ENCODE results near the gene ADAMTS12. TPM values are rescaled to one million over a fixed set of nuclear protein-coding genes. Genes with fewer than 3 reads are reported as not detected.

Gene ADAMTS12
- total RNA-seq, 1 experiment from 2014 or later = 2.7 TPM

DNA sequence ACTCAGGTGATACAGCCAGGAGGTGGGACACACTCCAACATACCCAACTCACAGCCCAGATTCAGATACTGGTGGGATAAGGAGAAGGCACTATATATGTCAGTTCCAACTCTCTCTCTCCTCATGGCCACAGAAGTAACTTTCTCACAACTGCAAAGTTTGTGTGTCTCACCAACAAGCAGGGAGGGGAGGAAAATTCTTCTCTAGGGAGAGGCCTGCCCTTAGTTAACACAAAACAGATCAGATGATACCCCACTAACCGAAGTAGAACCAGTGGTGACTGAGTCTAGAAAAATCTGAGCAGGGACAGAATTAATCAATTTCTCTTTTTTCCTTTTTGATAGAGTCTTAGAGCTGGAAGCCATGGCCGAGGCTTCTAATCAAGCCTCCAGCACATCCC, 133.1 kb downstream of the ADAMTS12 start:
- H3K36me3 ChIP-seq (replicated peaks; ENCODE audit: control insufficient read depth, insufficient read depth, low read length) = no peaks in the 10 kb centered on the region
- no peak for DNase-seq
- H3K27me3 ChIP-seq (ENCODE audit: control insufficient read depth, insufficient read depth, low read length) = no peaks in the 10 kb centered on the region
- H3K4me3 ChIP-seq (ENCODE audit: insufficient read depth, low read depth, low read length) = no peak overlapping the region

DNA sequence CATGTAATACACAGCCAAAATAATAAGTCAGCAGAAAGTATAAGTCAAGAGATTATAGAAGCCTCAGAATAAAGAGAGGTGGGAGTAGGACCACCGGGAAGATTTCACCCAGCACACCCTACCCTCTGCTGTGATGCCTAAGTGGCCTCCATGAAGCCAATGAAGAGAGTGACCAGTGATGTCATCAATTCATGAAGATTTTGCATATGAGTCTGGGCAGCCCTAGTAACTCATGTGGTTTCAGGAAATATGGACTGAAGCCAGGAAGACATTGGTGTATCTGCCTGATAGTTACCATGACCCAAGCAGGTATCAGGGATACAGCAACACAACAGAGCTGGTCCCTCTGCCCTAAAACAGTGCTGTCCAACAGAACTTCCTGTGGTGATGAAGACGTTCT, 135.3 kb downstream of the ADAMTS12 start:
- no peaks in the 10 kb centered on the region for H3K36me3 ChIP-seq (replicated peaks; ENCODE audit: control insufficient read depth, insufficient read depth, low read length)
- H3K4me3 ChIP-seq (ENCODE audit: insufficient read depth, low read depth, low read length) = no peak overlapping the region
- DNase-seq = no peak
- H3K27me3 ChIP-seq (ENCODE audit: control insufficient read depth, insufficient read depth, low read length) = no peaks in the 10 kb centered on the region

DNA sequence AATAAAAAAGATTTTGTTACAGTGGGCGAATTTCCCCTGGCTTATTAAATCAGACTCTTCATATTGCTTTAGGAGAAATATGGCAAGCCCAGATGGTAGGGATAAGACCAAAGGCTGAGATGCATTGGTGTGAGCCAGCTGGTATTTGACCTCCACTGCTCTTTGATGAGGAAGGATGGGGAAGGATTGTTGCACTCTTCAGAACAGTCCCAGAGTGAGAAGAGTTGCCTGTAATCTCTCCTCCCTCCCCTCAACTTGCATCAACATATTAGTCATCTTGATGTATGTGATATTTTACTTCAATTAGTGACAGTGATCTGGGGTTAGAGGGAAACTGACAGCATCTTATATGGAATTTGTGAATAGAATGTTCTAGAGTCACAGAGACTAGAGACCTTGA, 136.6 kb downstream of the ADAMTS12 start:
- no peak overlapping the region for H3K4me3 ChIP-seq (ENCODE audit: insufficient read depth, low read depth, low read length)
- H3K36me3 ChIP-seq (replicated peaks; ENCODE audit: control insufficient read depth, insufficient read depth, low read length) = no peaks in the 10 kb centered on the region
- DNase-seq = no peak
- no peaks in the 10 kb centered on the region for H3K27me3 ChIP-seq (ENCODE audit: control insufficient read depth, insufficient read depth, low read length)

DNA sequence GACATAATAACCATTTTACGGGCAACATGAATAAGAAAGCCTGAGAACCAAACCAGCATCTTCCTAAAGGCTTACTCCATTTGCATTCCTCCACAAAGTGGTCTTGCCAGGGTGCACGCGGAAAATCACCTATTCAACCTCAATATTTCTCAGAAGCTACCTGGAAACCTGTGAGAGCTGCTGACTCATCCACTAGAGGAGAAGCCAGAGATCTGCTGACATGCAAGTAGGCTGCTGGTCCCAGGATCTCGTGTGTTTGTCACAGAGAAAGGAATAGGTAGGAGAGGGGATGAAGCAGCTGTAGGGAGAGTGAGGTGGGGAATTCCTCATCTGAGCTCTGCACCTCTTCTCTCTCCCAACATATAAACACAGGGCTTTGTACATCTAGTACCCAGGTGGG, 138.1 kb downstream of the ADAMTS12 start:
- Histone ChIP-seq H3K27me3 (ENCODE audit: control insufficient read depth, insufficient read depth, low read length) (no peaks in the 10 kb centered on the region), H3K4me3 (ENCODE audit: insufficient read depth, low read depth, low read length) (no peak overlapping the region), H3K36me3 (replicated peaks; ENCODE audit: control insufficient read depth, insufficient read depth, low read length) (no peaks in the 10 kb centered on the region)
- no peak for DNase-seq

DNA sequence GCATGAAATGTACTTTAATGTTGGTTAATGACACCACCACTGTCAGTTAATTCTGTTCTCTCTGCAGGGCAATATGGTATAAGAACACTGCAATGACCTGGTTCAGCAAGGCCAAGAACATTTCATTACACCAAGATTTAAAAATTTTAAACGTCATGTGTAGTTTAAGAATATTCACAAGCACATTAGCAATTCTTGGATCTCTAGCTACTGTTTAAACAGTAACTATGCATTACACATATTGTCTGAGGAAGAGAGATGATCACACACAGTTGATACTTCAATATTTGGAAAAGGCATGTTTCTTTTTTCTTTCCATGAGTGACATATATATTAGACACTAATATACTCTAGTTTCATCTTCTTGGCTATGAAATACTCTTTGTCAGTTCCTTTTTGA, 143.0 kb downstream of the ADAMTS12 start:
- DNase-seq = no peak
- H3K27me3 ChIP-seq (ENCODE audit: control insufficient read depth, insufficient read depth, low read length) = no peaks in the 10 kb centered on the region
- H3K36me3 ChIP-seq (replicated peaks; ENCODE audit: control insufficient read depth, insufficient read depth, low read length) = no peaks in the 10 kb centered on the region
- no peak overlapping the region for H3K4me3 ChIP-seq (ENCODE audit: insufficient read depth, low read depth, low read length)

DNA sequence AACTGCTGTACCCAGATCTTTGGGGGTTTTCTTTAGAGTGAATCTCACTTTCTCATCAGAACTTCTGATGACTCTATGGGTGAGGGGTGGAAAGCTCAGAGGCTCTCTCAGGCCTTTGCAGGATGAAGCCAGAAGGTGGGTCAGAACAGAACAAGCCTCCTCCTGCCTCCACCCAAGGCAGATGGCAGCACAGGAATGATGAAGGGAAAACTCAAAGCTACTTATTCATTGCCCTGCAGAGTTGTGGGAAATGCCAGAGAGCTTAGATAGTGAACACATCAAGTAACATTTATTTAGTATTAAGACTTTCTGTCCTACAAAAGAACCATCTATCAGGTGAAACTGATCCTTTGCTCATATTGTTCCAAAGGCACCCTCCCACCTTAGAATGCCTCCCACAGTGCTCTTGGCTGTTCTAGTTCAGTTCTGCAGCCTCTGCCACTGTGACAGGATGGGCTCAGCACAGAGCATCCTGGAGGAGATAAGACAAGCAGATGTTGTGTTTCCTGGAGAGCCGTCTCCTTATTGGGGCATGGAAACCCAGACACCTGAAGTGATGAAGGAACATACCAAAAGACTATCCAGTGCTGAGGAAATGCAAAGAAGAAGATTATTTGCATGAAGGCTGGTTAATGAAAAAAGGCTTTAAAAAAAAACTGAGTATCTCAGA, 146.6 kb downstream of the ADAMTS12 start:
- H3K4me3 ChIP-seq (ENCODE audit: insufficient read depth, low read depth, low read length) = no peak overlapping the region
- H3K27me3 ChIP-seq (ENCODE audit: control insufficient read depth, insufficient read depth, low read length) = no peaks in the 10 kb centered on the region
- no peaks in the 10 kb centered on the region for H3K36me3 ChIP-seq (replicated peaks; ENCODE audit: control insufficient read depth, insufficient read depth, low read length)
- no peak for DNase-seq

DNA sequence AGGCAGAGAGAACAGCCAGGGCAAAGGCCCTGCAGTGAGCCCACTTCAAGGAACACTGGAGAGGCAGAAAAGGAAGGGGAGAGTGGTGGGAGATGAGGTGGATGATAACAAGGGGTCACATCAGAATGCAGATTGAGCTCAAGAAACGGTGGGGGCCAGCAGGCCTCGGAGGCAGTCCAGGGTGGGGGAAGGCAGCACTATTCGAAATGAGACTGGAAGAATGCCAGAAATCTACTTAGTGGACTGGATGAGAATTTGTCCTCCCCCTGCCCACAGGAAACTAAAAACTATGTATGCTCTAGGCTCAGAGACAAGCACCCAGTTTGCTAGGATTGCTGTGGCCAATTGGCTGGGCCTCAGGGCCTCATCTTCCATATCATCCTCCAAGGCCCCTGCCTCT, 148.7 kb downstream of the ADAMTS12 start:
- Histone ChIP-seq H3K36me3 (replicated peaks; ENCODE audit: control insufficient read depth, insufficient read depth, low read length) (no peaks in the 10 kb centered on the region), H3K4me3 (ENCODE audit: insufficient read depth, low read depth, low read length) (no peak overlapping the region), H3K27me3 (ENCODE audit: control insufficient read depth, insufficient read depth, low read length) (no peaks in the 10 kb centered on the region)
- DNase-seq = no peak

DNA sequence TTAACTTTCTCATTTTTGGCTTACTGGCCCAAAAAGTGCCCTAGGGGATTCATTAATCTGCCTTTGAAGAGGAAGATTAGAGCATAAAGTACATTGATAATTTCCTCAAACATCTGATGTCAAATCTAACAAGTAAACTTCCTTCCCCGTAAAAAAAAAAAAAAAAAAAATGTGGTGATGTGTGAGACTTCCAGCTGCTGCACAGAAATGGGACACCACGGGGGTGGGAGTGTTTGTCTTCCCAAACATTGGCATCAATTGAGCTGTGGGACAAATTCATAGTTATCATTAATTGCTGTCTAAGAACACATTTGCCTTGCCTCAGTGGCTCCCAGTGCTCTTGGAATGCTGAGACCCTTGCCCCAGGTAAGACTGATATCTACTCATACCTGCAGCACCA, 149.6 kb downstream of the ADAMTS12 start:
- Histone ChIP-seq H3K27me3 (ENCODE audit: control insufficient read depth, insufficient read depth, low read length) (no peaks in the 10 kb centered on the region), H3K4me3 (ENCODE audit: insufficient read depth, low read depth, low read length) (no peak overlapping the region), H3K36me3 (replicated peaks; ENCODE audit: control insufficient read depth, insufficient read depth, low read length) (no peaks in the 10 kb centered on the region)
- no peak for DNase-seq

DNA sequence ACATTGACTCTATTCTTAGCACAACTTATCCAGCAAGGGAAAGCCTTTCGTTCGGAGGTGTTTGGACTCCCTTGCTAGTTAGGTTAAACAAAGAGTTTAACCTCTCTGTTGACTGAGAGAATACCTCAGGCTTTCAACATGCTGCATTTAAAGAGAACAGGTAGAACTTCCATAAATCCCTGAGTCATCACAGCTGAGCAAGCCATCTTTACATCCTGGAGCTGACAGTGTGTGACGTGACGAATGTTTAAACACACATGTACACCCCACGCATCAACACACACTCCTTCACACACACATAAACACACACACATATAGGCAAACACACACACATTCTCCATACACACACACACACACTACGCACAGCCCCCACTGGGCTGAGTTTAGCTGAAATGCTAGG, 152.8 kb downstream of the ADAMTS12 start:
- H3K36me3 ChIP-seq (replicated peaks; ENCODE audit: control insufficient read depth, insufficient read depth, low read length) = no peaks in the 10 kb centered on the region
- DNase-seq = no peak

DNA sequence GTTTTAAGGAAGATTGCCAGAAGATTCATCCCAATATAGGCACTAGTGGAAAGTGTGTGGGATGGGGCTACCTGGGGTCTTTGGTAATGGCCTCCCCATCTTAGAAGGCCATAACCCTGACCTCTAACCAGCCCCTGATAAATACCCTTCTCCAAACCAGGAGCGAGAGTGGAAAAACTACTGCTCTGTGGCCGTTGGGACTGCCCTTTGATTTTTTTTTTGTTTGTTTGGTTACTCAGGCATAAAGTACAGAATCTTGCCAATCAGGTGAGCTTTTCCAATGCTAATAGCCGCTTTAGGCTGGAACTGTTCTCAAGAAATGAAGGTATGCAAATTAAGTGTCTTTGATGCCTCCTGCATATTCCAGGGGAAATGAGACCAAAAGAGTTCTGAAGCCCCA, 153.7 kb downstream of the ADAMTS12 start:
- Histone ChIP-seq H3K4me3 (ENCODE audit: insufficient read depth, low read depth, low read length) (no peak overlapping the region), H3K36me3 (replicated peaks; ENCODE audit: control insufficient read depth, insufficient read depth, low read length) (no peaks in the 10 kb centered on the region), H3K27me3 (ENCODE audit: control insufficient read depth, insufficient read depth, low read length) (no peaks in the 10 kb centered on the region)
- no peak for DNase-seq

More for the DNA sequence above, 152.8 kb downstream of the ADAMTS12 start:
- Histone ChIP-seq H3K4me3 (ENCODE audit: insufficient read depth, low read depth, low read length) (no peak overlapping the region), H3K27me3 (ENCODE audit: control insufficient read depth, insufficient read depth, low read length) (no peaks in the 10 kb centered on the region)

DNA sequence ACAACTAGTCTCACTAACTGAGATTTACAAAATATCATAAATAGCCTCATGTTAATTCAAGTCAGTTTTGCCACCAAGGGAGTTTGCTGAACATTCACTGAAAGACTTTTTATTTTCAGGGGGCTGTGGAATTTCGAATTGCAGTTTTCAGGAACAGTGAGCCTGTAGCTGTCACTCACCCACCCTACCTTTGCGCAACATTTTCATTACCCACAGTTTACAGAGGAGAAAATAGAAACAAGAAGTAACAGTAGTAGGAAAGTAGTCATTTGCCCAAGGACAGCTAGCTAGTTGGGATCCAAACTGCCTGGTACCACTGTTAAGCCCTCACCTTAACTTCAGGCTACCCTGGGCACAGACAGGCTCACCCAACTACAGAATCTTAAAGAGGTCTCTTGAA, 154.1 kb downstream of the ADAMTS12 start:
- no peak for DNase-seq
- H3K4me3 ChIP-seq (ENCODE audit: insufficient read depth, low read depth, low read length) = no peak overlapping the region
- no peaks in the 10 kb centered on the region for H3K27me3 ChIP-seq (ENCODE audit: control insufficient read depth, insufficient read depth, low read length)
- H3K36me3 ChIP-seq (replicated peaks; ENCODE audit: control insufficient read depth, insufficient read depth, low read length) = no peaks in the 10 kb centered on the region

DNA sequence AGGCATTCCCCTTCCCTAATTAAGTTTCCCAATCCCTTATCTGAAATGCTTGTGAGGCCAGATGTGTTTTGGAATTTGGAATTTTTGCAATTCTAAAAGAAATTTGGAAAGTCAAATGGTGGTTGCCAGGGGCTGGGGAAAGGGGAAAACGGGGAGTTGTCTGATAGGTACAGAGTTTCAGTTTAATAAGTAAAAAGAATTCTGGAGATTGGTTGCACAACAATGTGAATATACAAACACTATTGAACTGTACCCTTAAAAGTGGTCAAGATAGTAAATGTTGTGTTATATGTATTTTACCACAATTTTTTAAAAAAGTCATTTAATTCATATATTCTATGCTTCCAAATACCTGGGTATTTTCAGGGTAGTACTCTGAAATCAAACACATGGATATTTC, 154.5 kb downstream of the ADAMTS12 start:
- no peaks in the 10 kb centered on the region for H3K27me3 ChIP-seq (ENCODE audit: control insufficient read depth, insufficient read depth, low read length)
- no peak overlapping the region for H3K4me3 ChIP-seq (ENCODE audit: insufficient read depth, low read depth, low read length)
- no peak for DNase-seq
- H3K36me3 ChIP-seq (replicated peaks; ENCODE audit: control insufficient read depth, insufficient read depth, low read length) = no peaks in the 10 kb centered on the region

DNA sequence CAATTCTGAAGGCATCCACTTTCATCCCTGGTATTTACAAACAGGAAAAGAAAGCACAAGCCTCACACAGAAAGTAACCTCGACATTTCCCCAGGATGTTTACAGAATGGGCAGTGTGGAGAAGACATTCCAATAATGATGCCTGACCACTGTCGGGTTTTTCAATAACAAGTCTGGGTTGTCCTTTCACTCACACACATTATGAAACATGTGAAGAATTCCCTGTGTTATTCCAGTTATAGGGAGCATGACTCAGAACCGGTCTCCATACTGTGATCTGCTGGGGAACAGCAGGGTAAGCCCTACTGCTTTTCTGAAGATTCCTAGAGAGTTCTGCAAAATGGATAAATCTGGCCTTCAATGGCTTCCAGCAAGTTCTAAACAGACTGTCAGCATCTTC, 155.3 kb downstream of the ADAMTS12 start:
- Histone ChIP-seq H3K27me3 (ENCODE audit: control insufficient read depth, insufficient read depth, low read length) (no peaks in the 10 kb centered on the region), H3K4me3 (ENCODE audit: insufficient read depth, low read depth, low read length) (no peak overlapping the region), H3K36me3 (replicated peaks; ENCODE audit: control insufficient read depth, insufficient read depth, low read length) (no peaks in the 10 kb centered on the region)
- DNase-seq = no peak

DNA sequence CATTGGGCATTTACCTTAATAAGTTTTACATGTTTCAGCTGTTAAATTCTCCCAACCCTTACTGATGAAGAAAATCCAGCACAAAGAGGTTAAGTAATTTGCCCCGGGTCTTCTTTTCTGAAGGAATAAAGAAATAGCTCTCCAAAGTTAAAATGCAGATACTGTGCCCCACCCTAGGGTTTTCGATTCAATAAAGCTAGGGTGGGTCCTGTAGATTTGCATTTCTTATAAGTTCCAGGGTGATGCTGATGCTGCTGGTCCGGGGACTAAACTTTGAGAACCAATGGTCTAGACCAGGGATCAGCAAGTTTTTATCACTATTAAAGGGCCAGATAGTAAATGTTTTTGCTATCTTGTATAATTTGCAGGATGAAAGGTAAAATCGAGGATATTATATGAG, 156.7 kb downstream of the ADAMTS12 start:
- Histone ChIP-seq H3K27me3 (ENCODE audit: control insufficient read depth, insufficient read depth, low read length) (no peaks in the 10 kb centered on the region), H3K4me3 (ENCODE audit: insufficient read depth, low read depth, low read length) (no peak overlapping the region), H3K36me3 (replicated peaks; ENCODE audit: control insufficient read depth, insufficient read depth, low read length) (no peaks in the 10 kb centered on the region)
- DNase-seq = no peak

DNA sequence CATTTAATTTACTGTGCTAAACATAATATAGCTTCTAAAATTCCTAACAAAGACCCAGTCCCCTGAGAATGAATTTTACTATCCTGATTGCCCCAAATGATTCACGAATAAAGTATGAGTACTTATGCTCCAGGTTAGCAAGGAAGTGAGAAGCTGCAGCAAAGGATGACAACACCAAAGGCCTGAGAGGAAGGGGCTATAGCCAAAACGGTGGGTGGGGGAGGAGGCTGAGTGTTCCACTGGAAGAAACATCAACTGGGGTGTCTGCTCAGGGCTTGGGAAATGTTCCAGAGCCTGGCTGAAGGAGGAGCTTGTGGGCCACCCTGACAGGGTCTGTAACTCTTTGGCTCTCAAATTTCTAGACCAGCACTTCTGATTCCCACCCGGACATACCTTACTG, 157.3 kb downstream of the ADAMTS12 start:
- no peaks in the 10 kb centered on the region for H3K27me3 ChIP-seq (ENCODE audit: control insufficient read depth, insufficient read depth, low read length)
- DNase-seq = peak; percentile 30
- no peaks in the 10 kb centered on the region for H3K36me3 ChIP-seq (replicated peaks; ENCODE audit: control insufficient read depth, insufficient read depth, low read length)
- H3K4me3 ChIP-seq (ENCODE audit: insufficient read depth, low read depth, low read length) = no peak overlapping the region

DNA sequence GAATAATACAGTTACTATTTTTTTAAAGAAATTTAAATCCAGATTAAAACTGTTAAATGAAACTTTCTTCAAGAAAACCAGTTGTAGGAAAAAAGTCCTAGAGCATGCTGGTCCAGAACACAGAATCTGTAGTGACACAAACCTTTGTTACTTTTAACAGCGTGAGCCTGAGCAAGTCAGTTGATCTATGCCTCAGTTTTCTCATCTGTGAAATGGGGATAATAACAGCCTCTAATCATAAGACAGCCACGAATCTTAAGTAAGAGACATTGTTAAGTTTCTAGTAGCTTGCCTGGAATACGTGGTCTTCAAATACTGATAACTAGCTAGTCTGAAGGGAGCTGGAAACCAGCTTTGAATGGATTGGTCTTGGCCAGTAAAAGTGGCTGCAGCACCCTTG, 158.6 kb downstream of the ADAMTS12 start:
- Histone ChIP-seq H3K27me3 (ENCODE audit: control insufficient read depth, insufficient read depth, low read length) (no peaks in the 10 kb centered on the region), H3K4me3 (ENCODE audit: insufficient read depth, low read depth, low read length) (no peak overlapping the region), H3K36me3 (replicated peaks; ENCODE audit: control insufficient read depth, insufficient read depth, low read length) (no peaks in the 10 kb centered on the region)
- DNase-seq = no peak
